Rectal smooth muscle tissue (tissue), 1 donor: ENCODE measurements around the gene OR52M1.

ENCODE experiments used
- H3K27ac ChIP-seq: one replicate; pipeline ENCODE4 v1.7.0; 2013; ENCODE audit warnings: low read depth, low read length, inconsistent platforms
- H3K27me3 ChIP-seq: one replicate; pipeline ENCODE4 v1.7.0; 2013; ENCODE audit warnings: low read length; ENCODE audit not compliant: control insufficient read depth, insufficient read depth
- H3K36me3 ChIP-seq: one replicate; pipeline ENCODE4 v1.7.0; 2013; ENCODE audit warnings: low read length; ENCODE audit not compliant: control insufficient read depth, insufficient read depth
- H3K4me1 ChIP-seq: one replicate; pipeline ENCODE4 v1.7.0; 2013; ENCODE audit warnings: low read length; ENCODE audit not compliant: control insufficient read depth, insufficient read depth
- H3K4me3 ChIP-seq: one replicate; pipeline ENCODE4 v1.7.0; 2013; ENCODE audit warnings: low read length
- H3K9ac ChIP-seq: one replicate; pipeline ENCODE4 v1.7.0; 2013; ENCODE audit warnings: low read length

Gene OR52M1

GRCh38 chr11:4539603-4540219 is 5.3 kb upstream of the OR52M1 start:
- no peak overlapping the region for H3K27ac ChIP-seq
- no peaks in the 10 kb centered on the region for H3K27me3 ChIP-seq

GRCh38 chr11:4541071-4541470 is 3.9 kb upstream of the OR52M1 start:
- no peaks in the 10 kb centered on the region for H3K4me1 ChIP-seq
- H3K9ac ChIP-seq = no peak overlapping the region
- H3K27me3 ChIP-seq = no peaks in the 10 kb centered on the region
- H3K36me3 ChIP-seq = no peaks in the 10 kb centered on the region
- H3K27ac ChIP-seq = no peak overlapping the region
- H3K4me3 ChIP-seq = no peak overlapping the region

More at GRCh38 chr11:4539603-4540219, 5.3 kb upstream of the OR52M1 start:
- no peaks in the 10 kb centered on the region for H3K36me3 ChIP-seq
- H3K9ac ChIP-seq = no peak overlapping the region
- H3K4me1 ChIP-seq = no peaks in the 10 kb centered on the region
- no peak overlapping the region for H3K4me3 ChIP-seq

- Histone ChIP-seq H3K4me1 (no peaks in the 10 kb centered on the region), H3K4me3 (no peak overlapping the region), H3K27ac (no peak overlapping the region), H3K36me3 (no peaks in the 10 kb centered on the region), H3K27me3 (no peaks in the 10 kb centered on the region), H3K9ac (no peak overlapping the region)
Measured at GRCh38 chr11:4543561-4543960, 1.4 kb upstream of the OR52M1 start.

GRCh38 chr11:4546878-4547277 is 1.9 kb downstream of the OR52M1 start:
- H3K27me3 ChIP-seq = no peaks in the 10 kb centered on the region
- H3K4me1 ChIP-seq = no peaks in the 10 kb centered on the region
- no peak overlapping the region for H3K4me3 ChIP-seq
- H3K36me3 ChIP-seq = no peaks in the 10 kb centered on the region
- H3K9ac ChIP-seq = no peak overlapping the region
- no peak overlapping the region for H3K27ac ChIP-seq

GRCh38 chr11:4547416-4547815 is 2.4 kb downstream of the OR52M1 start:
- Histone ChIP-seq H3K27me3 (no peaks in the 10 kb centered on the region), H3K36me3 (no peaks in the 10 kb centered on the region), H3K4me1 (no peaks in the 10 kb centered on the region), H3K4me3 (no peak overlapping the region), H3K27ac (no peak overlapping the region), H3K9ac (no peak overlapping the region)

GRCh38 chr11:4551346-4551979 is 6.5 kb downstream of the OR52M1 start:
- no peak overlapping the region for H3K27ac ChIP-seq

GRCh38 chr11:4559527-4560440 is 14.8 kb downstream of the OR52M1 start:
- no peaks in the 10 kb centered on the region for H3K36me3 ChIP-seq
- H3K9ac ChIP-seq = no peak overlapping the region
- no peak overlapping the region for H3K27ac ChIP-seq
- no peaks in the 10 kb centered on the region for H3K4me1 ChIP-seq
- H3K27me3 ChIP-seq = no peaks in the 10 kb centered on the region
- no peak overlapping the region for H3K4me3 ChIP-seq

More at GRCh38 chr11:4551346-4551979, 6.5 kb downstream of the OR52M1 start:
- Histone ChIP-seq H3K27me3 (no peaks in the 10 kb centered on the region), H3K36me3 (no peaks in the 10 kb centered on the region), H3K9ac (no peak overlapping the region), H3K4me1 (no peaks in the 10 kb centered on the region), H3K4me3 (no peak overlapping the region)

GRCh38 chr11:4560467-4560866 is 15.5 kb downstream of the OR52M1 start:
- Histone ChIP-seq H3K27me3 (no peaks in the 10 kb centered on the region), H3K4me1 (no peaks in the 10 kb centered on the region), H3K36me3 (no peaks in the 10 kb centered on the region), H3K4me3 (no peak overlapping the region), H3K27ac (no peak overlapping the region), H3K9ac (no peak overlapping the region)

GRCh38 chr11:4565371-4565770 is 20.4 kb downstream of the OR52M1 start:
- no peaks in the 10 kb centered on the region for H3K27me3 ChIP-seq
- no peak overlapping the region for H3K27ac ChIP-seq
- no peaks in the 10 kb centered on the region for H3K4me1 ChIP-seq

GRCh38 chr11:4569075-4569474 is 24.1 kb downstream of the OR52M1 start:
- Histone ChIP-seq H3K9ac (no peak overlapping the region), H3K4me1 (no peaks in the 10 kb centered on the region), H3K27ac (no peak overlapping the region), H3K36me3 (no peaks in the 10 kb centered on the region), H3K4me3 (no peak overlapping the region), H3K27me3 (no peaks in the 10 kb centered on the region)

More at GRCh38 chr11:4565371-4565770, 20.4 kb downstream of the OR52M1 start:
- H3K4me3 ChIP-seq = no peak overlapping the region
- no peak overlapping the region for H3K9ac ChIP-seq
- no peaks in the 10 kb centered on the region for H3K36me3 ChIP-seq

GRCh38 chr11:4576880-4577279 is 31.9 kb downstream of the OR52M1 start:
- Histone ChIP-seq H3K27me3 (no peaks in the 10 kb centered on the region), H3K27ac (no peak overlapping the region), H3K9ac (no peak overlapping the region), H3K4me3 (no peak overlapping the region), H3K36me3 (no peaks in the 10 kb centered on the region), H3K4me1 (no peaks in the 10 kb centered on the region)

GRCh38 chr11:4577761-4578160 is 32.8 kb downstream of the OR52M1 start:
- Histone ChIP-seq H3K9ac (no peak overlapping the region), H3K36me3 (no peaks in the 10 kb centered on the region), H3K27me3 (no peaks in the 10 kb centered on the region), H3K27ac (no peak overlapping the region), H3K4me1 (no peaks in the 10 kb centered on the region), H3K4me3 (no peak overlapping the region)
